GM18499 (cell line): ENCODE measurements around the gene GVQW3.
A peak's percentile ranks its signal among the peaks of the same experiment; 100 is the strongest.

Source experiments
- ATAC-seq: cut with Tn5 transposase; IDR thresholded peaks from one replicate; pipeline ENCODE4 v1.9.1; 2021; ENCODE audit warnings: moderate number of reproducible peaks; ENCODE audit not compliant: insufficient read depth, unreplicated experiment

Gene GVQW3

DNA sequence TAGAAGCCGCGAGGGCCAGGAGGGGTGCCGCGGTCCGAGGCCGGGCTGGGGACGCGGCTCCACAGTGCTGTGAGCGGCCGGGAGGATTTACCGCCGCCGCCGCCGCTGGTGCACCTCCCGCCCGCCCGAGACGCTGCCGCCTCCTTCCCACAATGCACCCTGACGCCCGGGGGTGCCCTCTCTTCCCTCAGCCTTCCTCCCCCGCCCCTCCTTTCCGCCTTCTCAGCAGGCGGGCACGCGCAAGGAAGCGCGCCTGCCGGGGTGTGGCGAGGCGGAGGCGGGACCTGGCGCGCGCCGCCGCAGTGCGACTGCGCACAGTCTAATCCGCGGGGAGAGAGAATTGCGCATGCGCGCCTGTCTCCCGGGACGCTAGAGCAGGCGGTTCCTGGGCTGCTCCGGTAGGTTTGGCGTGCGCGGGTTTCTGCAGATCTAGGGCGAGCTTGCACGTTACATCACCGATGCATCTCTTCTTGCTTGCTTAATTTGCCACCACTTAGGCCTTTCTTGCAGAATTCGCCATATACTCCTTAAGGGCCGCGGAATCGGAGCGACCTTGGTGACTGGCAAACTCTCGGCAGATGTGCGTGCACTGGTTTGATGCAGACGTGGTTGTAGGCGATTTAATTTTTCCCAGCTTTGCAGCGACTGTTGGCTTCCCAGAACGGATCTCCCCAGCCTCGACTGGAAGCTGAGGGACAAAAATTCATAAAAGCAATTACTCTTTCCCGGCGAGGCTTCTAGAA lies at the start of gene GVQW3, which contains the start of gene THAP12:
TSS of gene GVQW3 (plus strand) at position 347 of the 743 bp plus-strand sequence. CDS start 506 bp downstream, outside the sequence.
TSS of gene THAP12 (minus strand) at position 156 of the 743 bp plus-strand sequence. CDS start 296 bp downstream, outside the sequence.
- peak; percentile 45 for ATAC-seq

DNA sequence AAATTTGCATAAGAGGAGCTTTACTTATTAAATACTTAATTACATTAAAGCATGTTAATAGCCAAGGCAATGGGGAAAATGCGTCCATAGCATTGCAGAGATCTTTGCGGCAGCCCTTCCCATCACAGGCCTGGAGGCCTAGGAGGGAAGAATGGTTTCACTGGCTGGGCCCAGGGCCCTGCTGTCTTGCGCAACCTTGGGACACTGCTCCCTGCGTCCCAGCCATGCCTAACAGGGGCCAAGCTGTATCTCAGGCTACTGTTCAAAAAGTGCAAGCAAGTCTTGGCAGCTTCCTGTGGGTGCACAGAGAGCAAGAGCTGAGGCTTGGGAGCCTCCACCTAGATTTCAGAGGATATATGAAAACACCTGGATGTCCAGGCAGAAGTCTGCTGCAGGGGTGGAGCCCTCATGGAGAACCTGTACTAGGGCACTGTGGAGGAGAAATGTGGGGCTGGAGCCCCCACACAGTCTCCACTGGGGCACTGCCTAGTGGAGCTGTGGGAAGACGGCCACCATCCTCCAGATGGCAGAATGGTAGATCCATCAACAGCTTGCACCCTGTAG lies 46.2 kb upstream of the GVQW3 start:
- no peak for ATAC-seq

DNA sequence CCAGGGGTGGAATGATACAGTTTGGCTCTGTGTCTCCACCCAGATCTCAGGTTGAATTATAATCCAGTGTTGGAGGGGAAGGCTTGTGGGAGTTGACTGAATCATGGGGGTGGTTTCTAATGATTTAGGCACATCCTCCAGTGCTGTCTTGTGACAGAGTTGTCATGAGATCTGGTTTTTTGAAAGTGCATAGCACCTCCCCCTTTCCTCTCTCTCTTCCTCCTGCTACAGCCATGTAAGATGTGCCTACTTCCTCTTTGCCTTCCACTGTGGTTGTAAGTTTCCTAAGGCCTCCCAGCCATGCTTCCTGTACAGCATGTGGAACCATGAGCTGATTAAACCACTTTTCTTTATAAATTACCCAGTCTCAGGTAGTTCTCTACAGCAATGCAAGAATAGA lies 45.3 kb upstream of the GVQW3 start:
- ATAC-seq, result no peak

DNA sequence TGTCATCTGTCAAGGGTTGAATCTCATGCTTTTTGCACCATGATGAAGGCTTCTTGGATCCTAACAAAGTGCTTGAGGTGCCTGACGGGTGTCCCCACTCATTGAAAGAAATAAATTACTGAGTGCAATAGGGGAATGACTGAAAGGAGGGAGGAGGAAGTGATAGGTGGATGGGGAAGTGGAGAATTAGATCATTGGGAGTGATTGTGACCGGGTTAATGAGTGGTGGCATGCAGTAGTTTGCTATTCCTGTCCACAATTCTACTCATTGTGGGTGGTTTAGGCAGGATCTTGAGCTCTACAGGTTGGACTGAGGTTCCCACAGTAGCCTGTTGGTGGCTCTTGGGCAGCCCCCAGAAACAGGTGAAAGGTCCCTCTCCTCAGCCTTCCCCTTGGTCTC lies 44.5 kb upstream of the GVQW3 start:
- no peak for ATAC-seq

DNA sequence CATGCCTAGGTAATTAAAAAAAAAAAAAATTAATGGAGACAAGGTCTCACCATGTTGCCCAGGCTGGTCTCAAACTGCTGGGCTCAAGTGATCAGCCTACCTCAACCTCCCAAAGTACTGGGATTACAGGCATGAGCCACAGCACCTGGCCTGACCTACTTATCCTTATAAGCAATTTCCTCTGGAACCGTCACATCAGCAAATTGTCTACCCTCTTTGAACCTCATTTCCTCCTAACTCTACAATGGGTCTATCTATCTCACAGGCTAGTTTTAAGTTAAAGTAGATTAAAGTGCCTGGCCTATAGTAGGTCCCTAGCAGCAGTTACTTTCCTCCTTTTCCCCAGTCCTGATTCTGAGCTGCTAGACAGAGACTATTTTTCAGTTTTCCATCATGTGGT lies 43.7 kb upstream of the GVQW3 start:
- no peak for ATAC-seq

DNA sequence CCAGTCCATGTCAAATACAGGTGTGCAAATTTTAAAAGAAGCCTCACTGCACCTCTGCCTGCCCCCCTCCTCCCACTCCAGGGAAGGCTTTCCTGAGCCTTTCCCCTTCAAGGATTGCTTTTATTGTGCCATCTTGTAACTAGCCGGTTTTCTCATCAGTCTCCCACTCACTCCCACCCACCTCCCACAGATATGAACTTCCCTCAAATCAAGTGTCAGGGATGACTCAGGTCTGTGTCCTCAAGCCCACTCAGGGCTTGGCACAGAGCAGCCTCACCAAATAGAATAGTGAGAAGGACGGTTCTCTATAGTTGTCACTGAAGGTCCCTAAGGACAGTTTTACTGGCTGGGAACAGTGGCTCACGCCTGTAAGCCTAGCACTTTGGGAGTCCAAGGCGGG lies 43.2 kb upstream of the GVQW3 start:
- ATAC-seq, result no peak

DNA sequence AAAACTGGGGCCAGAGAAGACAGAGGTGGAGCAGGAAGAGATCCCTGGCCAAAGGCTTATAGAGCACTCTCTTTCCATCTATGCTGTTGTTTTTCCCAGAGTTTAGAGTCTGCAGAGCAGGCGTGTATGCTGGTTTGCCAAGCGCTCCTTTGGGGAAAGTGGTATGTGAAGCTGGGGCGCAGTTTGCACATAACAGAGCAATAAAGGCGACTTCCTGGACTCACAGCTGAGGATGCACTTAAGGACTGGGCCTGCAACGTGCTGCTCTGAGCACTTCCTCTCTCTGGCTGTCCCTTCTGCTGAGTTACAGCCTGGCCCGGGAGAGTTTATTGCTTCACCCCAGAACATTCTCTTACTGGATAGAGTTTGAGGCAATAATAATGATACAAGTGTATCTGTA lies 41.9 kb upstream of the GVQW3 start:
- ATAC-seq, result no peak

DNA sequence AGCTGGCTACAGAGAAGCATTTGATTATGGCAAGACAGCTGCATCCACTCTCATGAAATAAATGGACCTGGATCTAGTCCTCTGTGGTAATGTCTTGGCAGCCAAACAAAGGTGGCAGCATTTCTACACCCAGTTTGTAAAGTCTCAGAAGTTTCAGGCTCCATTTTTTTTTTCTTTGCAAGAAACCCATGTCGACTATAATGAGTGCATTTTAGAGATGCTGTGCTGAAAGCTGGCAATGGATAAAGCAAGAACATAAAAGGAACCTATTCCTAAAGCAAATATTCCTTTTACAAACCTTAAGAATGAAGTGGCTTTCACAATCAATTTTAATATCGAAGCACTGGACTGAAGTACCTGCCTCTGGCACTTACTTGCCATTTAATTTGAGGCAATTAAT lies 33.7 kb upstream of the GVQW3 start:
- no peak for ATAC-seq

DNA sequence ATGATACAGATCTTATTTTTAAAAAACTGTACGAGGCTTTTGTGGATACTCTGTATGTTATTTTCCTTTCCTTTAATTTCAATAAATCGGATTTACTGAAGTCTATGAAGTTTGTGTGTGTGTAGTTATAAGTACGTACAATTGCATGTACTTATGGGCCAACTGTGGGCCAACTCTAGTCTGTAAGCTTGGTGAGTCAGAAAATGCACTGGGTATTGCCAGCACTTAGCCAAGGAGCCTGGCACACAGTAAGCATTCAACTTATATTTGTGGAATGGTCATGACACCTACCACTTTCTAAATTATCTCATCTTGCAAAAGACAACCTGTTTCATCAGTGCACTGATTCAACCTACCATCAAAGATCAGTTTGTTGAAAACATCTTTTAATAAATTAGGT lies 32.8 kb upstream of the GVQW3 start:
- ATAC-seq, result no peak

DNA sequence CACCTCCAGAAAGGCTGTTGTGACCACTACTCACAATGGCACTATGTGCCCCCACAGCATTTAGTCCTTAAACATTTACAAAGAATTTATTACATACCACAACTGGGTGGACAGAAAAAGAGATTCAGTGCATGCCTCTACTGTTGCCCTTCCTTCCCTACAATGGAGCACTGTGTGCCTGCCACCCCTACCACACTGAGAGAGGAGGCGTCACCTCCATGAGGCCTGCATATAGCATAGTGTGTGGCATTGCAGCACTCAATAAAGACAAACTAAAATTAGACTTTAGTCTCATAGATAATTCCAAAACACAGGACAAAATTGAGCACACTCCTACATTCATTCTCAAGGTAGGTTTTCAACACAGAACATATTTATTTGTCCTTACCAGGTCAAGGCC lies 26.0 kb upstream of the GVQW3 start:
- ATAC-seq, result no peak

DNA sequence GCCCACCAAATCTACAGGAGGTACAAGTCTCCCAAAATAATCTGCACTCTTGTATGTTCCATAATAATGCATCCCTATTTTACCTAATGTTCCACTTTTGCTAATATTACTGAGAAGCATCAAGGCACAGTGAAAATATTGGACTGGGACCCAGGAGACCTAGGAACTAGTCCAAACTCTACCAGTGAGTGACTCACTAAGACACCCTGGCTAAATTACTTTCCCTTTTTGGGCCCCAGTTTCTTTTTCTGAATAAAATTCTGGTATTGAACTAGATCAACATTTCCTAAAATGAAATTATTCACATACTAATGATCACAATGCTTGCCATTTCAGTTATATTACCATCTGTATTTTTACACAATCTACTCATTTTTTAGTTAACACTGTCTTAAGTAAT lies 19.7 kb upstream of the GVQW3 start:
- no peak for ATAC-seq

DNA sequence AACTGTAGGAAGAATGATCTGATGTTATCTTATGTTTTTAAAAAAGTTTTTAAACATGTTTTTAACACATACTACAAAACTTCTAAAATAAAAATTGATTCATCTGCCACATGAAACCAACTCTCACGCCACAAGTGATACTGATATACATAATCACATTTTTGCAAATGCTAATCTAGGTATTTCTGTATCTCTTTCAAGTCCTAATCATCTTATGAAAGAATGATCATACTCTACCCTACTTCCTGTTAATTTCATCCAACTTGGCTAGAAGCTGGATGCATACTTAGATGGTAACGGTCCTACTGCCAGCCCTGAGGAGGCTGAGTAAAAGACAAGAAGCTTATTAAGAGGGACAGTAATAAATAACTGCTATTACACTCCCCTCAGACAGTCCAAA lies 19.3 kb upstream of the GVQW3 start:
- ATAC-seq, result no peak

DNA sequence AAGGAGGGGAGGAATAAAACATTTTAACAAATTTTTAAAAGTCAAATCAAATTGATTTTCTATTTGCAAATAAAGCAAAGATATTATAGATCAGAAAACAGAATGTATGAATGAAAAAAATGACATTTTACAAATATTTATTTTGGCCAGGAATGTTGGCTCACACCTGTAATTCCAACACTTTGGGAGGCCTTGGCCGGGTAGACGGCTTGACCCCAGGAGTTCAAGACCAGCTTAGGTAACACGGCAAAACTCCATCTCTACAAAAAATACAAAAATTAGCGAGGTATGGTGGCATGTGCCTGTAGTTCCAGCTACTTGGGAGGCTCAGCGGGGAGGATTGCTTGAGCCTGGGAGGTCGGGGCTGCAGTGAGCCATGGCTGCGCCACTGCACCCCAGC lies 18.4 kb upstream of the GVQW3 start:
- ATAC-seq, result no peak

DNA sequence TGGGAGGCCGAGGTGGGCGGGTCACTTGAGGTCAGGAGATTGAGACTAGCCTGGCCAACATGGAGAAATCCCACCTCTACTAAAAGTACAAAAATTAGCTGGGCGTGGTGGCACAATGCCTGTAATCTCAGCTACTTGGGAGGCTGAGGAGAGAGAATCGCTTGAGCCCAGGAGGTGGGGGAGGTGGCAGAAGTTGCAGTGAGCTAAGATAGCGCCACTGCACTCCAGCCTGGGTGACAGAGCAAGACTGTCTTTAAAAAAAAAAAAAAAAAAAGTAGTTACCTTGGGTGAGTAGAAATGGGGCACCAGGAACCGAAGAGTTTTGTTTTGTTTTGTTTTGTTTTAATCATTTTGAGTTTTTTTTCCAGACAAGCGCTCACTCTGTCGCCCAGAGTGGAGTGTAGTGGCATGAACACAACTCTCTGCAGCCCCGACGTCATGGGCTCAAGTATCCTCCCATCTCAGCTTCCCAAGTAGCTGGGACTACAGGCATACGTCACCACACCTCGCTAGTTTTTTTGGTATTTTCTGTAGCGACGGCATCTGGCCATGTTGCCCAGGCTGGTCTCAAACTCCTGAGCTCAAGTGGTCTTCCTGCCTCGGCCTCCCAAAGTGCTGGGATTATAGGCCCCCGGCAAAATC lies 16.0 kb upstream of the GVQW3 start:
- no peak for ATAC-seq

DNA sequence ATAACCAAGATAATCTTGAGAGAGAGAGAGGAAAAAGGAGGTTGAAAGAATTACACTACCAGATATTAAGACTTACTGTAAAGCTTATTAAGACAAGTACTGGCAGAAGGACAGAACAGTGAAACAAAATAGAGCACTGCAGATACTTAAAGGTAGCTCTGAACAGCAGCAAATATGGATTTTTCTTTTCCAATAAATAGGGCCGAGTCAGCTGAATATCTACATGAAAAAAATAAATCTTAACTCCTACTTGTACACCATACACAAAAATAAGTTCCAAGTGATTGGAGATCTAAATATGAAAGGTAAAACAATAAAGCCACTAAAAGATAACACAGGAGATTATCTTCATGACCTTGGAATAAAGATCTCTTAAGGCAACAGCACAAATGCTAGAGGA lies 12.6 kb upstream of the GVQW3 start:
- no peak for ATAC-seq

DNA sequence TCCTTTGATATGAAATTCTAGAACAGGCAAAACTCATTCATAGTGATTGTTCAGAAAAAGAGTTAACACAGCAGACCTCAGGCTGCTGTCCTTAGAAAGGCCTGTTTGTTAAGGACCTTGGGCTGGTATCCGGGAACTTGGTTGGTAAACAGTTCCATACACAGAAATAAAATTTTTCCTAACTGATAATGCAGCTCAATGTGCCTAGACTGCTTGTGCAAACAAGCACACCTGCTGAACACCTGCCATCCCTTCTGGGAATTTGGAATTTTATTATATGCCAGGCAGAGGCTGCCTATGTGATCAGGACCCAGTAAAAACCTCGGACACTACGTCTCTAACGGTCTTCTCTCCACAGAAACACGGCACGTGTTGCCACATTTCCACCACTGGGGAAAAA lies 11.7 kb upstream of the GVQW3 start:
- ATAC-seq, result no peak

DNA sequence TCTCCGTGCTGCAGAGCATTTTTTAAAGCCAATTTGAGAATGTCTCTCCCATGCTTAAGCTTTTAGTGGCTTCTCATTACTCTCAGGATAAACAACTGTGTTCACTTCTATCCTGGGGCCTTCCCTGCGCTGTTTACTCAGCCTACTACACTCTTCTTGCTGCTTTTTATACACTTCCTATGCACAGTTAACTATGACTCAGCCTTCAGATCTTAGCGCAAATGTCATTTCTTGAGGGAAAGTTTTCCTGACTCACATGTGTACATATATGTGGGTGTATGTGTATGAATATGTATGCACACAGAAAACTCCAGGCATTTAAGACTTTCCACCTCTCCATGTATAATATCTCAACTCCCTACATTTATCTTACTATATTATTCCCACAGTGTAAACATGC lies 10.0 kb upstream of the GVQW3 start:
- no peak for ATAC-seq

DNA sequence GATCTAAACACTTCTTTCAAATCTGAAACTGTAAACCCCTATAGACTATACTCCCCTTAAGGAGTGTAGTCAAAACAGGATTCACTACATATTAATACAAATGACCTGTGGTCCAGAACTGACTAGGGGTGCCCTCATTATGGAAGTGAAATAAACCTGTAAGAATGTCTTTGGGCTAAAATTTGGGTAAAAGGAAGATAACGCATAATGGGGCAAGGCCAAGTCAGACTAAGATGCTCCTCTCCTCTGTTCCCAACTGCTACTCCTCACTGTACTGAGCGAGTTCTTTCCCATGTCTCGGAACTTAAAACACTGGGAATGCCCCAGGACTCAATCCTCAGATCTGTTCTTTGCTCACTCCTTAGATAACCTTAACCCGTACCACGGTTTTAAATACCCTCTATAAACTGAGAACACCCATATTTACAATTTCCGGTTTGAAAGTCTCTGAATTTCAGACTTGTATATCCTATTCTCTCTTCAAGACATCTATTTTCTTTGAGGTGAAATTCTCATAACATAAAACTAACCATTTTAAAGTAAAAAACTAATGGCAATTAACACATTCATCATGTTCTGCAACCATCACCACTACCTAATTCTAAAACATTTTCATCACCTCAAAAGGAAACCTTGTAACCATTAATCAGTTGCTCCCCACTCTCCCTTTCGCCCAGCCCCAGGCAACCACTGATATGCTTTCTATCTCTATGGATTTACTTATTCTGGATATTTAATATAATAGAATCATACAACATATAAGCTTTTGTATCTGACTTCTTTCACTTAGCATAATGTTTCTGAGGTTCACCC lies 4.2 kb upstream of the GVQW3 start:
- peak; percentile 32 for ATAC-seq

DNA sequence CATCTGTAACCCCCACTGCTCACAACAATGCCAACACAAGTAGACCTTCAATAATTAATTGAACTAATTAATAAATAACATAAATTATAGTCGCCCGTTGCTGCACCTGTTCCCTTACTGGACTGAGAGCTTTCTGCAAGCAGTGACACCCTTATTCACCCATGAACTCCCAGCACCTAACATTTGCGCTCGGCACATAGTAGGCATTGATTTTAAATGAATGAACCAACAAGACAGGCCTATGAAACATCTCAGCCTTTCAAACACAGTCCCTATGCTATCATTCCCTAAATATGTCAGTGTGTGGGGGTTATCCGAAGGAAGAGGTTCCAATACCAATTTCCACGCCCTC lies 1.3 kb upstream of the GVQW3 start:
- ATAC-seq, result no peak

DNA sequence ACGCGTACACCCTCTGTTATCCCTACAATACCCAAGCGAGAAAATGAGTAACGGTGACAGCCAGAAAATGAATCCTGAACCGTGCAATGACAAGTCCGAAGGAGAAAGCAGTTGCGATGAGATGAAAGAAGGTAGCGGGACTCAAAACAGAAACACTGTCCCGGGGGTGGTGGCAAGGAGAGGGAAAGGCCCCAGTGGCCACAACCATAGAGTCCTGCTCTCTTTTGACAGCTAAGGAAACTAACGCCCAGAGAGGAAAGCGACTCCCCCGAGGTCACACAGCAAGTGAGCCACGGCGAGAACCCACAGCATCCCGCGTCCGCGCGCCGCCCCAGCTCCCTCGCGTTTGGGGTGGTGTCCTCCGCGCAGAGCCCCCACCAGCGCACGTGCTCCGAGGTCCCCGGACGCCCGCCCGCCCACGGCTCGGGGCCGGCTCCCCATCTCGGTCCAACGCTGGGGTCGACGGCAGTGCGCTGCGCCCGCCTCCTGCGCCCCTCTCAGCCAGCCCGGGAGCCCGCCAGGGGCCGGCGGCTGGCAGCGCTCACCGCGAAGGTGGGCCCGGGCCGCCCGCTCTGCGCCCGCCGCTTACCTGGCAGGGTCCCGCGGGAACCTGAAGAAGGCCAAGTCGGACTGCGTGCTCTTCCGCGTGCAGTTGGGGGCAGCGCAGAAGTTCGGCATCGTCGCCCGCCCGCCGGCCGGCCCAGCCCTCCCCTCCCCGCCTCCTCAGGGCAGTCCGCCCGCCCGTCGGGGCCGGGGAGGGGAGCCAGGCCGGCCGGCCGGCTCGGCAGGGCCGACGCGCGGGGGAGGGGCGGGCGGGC lies 755 bp upstream of the GVQW3 start:
- peak; percentile 5 for ATAC-seq
